NOMO-1 (cell line): ENCODE measurements around the gene DBF4B.

Experiments
- DNase-seq, 2 experiments: peaks; one replicate each; lab custom pipeline; 2025; ENCODE audit not compliant: unreplicated experiment in 2 of 2; lab: John Stamatoyannopoulos, UW

DBF4B gene

DNA sequence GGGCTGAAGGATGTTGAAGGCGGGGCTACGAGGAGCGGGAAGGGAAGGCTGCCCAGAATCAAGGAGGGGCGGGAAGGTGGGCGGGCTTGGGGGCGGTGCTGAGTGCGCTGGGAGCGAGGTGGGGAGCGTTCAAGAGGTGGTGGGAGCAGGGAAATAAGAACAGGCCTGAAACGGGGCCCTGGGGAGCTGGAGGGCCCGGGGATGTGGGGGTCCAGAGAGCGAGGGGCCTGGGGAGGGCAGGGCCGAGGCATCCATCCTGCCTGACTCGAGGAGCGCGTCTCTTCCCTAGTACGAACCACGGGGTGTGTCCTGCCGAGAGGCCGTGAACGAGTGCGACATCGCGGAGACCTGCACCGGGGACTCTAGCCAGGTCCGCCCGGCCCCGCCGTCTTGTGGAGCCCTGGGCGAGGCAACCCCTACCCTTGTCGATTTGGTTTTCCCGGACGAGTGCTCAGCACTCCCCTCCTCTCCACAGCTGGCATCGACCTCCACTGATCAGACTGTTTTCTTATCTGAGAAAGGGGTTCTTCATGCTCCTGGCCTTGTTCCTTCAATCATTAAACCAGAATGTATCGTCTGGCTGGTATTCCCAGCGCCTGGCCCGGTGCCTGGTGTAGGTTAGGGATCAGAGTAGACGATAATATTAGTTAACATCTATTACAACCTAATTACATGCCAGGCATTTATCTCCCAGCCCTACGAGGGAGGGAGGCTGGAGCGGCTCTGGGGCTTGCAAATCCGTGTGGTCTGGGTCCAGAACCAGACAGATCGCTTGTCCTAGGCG, 67.6 kb downstream of the DBF4B start:
- peak in 1 of 2 experiments; percentile 48 for DNase-seq

DNA sequence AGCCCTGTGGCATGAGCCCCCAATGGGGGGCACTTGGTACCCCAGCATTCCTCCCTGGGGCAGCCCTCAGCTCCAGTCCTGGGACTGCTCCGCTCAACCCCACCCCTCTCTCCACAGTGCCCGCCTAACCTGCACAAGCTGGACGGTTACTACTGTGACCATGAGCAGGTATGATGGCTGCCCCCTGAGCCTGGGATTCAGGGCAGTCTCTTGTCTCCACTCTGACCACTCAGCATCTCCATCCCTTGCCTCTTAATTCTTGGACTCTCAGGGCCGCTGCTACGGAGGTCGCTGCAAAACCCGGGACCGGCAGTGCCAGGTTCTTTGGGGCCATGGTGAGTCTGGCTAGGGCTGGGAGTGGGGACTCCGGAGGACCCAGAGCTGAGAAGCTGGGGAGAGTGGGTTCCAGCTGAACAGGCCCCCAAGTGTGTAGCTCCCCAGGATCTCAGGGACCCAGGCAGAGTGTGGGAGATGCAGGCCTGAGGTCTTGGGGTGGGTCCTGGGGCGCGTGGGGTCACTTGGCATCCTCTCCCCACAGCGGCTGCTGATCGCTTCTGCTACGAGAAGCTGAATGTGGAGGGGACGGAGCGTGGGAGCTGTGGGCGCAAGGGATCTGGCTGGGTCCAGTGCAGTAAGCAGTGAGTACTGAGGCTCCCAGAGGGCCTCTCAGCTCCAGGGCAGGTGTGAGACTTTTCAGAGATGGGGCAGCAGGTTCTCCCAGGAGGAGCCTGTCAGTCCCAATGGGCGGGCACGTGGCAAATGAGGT, 68.3 kb downstream of the DBF4B start:
- DNase-seq = no peak

DNA sequence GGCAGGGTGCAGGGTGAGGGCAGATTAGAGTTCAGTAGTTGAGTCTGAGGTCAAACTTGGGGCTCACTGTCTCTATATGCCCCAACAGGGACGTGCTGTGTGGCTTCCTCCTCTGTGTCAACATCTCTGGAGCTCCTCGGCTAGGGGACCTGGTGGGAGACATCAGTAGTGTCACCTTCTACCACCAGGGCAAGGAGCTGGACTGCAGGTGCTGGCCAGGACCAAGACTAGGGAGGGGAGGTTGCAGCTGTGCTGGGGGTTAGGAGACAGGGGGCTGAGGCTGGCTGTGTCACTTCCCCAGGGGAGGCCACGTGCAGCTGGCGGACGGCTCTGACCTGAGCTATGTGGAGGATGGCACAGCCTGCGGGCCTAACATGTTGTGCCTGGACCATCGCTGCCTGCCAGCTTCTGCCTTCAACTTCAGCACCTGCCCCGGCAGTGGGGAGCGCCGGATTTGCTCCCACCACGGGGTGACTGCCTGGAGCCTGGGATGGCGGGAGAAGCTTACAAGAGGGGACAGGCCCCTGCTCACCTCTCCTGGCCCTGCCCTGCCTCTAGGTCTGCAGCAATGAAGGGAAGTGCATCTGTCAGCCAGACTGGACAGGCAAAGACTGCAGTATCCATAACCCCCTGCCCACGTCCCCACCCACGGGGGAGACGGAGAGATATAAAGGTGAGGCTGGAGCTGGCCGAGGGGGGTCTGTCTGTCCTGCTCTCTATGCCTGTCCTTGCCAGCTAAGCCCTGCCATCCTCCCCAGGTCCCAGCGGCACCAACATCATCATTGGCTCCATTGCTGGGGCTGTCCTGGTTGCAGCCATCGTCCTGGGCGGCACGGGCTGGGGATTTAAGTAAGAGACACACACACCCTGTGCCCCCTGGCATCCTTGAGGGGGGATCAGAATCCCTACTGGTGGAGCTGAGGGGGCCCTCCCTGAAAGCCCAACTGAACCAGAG, 69.2 kb downstream of the DBF4B start:
- DNase-seq = no peak

DNA sequence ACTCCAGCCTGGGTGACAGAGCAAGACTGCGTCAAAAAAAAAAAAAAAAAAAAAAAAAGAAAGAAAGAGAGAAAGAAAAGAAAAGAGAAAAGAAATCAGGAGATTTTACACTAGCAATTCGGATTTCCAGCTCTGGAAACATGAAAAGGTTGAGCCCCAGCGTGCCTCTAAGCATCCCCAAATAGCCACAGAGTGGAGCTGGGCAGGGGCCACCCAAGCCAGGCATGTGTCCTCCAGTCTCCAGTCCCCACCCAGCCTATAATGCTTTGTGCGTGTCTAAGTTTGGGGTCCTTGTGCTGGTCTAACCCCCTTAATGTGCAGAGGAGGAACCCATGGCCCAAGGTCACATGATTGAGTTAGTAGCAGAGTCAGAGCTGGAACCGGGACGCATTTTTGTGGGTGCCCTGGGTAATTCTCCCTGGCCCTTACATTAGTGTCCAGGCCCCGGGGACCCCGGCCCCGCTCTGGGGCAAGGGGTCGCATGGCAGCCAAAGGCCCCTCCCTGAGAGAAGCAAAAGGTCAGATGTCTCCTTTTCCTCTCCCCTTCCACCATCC, 70.3 kb downstream of the DBF4B start:
- DNase-seq = no peak

DNA sequence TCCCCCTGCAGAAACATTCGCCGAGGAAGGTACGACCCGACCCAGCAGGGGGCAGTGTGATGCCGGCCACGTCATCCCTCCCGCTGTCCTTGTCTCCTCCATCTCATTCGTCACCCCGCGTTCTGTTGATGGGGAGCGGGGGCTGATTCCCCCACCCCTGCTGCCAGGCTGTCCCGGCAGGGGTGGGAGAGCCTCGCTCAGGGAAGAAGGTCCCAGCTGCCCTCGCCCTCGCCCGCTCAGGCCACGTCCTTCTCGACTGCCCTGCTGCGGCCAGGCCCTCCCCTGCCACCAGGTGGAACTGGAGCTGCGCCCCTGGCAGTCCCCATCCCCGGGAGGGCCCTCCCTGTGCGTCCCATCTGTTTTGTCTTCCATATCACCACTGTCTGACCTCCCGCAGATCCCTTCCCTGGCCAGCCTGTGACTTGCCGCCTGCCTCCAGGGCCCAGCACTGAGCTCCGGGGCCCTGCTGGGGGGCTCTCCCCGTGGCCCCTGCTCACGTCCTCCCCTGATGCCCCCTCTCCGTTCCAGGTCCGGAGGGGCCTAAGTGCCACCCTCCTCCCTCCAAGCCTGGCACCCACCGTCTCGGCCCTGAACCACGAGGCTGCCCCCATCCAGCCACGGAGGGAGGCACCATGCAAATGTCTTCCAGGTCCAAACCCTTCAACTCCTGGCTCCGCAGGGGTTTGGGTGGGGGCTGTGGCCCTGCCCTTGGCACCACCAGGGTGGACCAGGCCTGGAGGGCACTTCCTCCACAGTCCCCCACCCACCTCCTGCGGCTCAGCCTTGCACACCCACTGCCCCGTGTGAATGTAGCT, 71.0 kb downstream of the DBF4B start:
- DNase-seq = peak; percentile 64 to 66

DNA sequence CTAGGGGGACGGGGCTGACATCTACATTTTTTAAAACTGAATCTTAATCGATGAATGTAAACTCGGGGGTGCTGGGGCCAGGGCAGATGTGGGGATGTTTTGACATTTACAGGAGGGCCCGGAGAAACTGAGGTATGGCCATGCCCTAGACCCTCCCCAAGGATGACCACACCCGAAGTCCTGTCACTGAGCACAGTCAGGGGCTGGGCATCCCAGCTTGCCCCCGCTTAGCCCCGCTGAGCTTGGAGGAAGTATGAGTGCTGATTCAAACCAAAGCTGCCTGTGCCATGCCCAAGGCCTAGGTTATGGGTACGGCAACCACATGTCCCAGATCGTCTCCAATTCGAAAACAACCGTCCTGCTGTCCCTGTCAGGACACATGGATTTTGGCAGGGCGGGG, 71.7 kb downstream of the DBF4B start:
- DNase-seq = no peak

DNA sequence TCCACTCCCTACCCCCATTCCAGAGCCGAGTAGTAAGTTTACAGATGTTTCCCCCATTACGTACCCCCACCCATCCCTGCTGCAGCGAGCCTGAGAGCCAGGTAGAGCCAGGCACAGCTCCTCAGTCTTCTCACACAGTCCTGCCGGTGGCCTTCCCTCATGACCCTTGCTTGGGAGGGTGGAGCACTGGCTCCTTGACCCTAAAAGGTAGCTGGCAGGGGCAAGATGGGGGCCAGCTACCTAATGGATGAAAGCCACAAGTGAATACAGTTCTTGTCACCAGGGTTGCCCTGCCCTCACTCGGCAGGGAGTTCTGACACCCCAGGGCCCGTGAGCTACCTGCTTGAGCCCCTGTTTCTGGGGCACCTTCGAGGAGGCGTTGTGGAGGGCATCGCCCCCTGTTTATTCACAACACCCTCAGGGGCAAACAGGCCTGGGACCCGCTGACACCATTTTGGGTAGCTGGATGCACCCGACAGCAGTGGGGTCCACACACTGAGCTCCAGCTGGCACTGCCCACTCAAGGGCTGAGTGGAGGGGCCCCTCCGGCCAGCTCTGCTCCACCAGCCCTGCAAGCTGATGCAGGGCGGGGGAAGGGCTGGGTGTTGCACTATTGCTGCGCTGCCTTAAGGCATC, 72.5 kb downstream of the DBF4B start:
- DNase-seq = no peak

DNA sequence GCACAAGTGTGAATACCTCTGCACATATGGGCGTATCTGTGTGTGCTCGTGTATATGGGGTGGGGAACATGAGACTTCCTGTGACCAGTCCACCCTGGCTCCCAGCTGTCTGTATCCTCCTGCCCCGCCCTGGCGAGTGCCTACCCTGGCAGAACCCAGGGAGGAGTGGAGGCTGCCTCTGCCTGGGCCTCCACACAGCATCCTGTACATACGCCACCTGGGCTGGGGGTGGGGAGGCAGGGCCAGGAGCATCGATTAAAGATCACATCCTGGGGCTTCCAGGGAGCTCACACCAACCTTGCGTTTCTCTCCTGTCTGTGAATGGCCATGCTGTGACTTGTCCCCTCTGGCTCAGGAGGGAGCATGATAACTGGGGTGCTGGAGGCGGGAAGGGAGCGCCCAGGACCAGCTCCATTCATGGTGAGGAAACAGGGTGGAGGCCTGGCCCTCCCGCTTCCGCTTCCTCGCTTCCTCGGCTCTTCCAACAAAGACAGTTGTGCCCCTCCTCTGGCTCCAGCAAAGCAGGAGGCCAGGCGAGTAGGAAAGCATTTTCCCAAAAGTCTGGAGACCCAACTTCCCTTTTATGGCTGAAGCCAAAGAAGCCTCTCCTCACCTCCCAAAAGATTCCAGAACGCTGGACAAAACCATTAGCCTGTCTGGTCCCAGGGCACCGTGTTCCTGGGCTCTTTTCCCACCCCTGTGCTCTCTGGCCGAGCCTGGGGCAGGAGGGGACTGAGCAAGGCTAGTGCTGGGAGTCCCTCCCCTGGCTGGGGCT, 73.3 kb downstream of the DBF4B start:
- no peak for DNase-seq

DNA sequence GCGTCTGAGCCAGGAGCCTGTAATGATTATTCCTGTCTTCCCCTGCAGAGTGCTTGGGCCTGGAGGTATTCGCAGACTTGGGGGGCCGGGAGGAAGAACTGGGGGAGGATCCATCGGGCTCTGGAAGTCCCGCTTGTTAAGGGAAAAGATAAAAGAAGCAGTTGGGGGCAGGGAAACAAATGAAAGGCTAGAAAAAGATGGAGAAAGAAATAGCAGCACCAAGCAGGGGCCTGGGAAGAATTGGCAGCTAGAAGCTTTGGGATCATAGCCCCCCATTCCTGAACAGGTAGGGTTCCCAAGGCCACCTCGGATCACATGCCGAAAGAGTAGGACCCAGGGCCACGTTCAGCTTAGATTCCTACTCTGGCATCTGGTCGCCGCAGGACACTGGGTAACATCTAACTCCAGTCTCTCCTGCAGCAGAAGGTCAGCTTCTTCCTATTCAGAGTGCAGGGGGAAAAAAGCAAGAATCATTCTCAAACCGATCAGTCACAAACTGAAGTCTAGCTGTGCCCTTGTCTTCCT, 73.9 kb downstream of the DBF4B start:
- DNase-seq = no peak

DNA sequence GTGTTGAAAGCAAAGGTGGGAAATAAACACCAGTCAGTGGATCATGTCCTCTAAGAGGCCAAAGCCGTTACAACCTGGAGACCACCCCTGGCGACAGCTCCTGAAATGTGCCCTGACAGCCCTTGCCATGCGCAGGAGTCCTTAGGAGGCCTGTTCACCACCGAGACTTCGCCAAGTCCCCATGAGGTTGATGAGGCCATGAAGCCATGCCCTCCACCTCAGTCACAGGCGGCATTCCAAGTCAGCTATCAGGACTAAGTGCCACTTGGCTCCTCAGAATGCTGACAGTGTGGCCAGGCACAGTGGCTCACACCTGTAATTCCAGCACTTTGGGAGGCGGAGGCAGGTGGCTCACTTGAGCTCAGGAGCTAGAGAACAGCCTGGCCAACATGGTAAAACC, 77.5 kb downstream of the DBF4B start:
- DNase-seq = no peak

DNA sequence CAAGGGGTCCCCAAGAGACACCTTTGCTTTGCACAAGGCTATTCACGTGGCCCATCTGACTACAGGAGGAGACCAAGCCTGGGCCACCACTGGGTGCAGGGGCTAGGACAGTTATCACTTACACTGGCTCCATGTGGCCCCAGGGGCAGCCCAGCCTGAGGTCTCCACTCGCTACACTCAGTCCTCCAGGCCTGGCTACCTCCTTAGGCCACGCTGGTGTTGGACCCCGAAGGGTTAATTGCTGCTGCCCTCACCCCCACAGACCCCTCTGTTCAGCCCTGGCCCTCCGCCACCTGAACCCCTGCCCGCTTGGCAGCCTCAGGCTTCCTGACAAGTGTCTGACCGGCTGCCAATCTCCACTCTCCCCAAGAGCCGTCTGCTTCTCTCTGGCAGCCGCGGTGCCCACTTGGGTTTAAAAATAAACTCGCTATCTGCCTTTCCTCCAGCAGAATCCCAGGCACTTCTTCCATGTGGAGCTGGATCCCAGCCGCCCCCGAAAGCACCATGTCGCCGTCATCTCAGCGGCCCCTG, 78.2 kb downstream of the DBF4B start:
- no peak for DNase-seq

DNA sequence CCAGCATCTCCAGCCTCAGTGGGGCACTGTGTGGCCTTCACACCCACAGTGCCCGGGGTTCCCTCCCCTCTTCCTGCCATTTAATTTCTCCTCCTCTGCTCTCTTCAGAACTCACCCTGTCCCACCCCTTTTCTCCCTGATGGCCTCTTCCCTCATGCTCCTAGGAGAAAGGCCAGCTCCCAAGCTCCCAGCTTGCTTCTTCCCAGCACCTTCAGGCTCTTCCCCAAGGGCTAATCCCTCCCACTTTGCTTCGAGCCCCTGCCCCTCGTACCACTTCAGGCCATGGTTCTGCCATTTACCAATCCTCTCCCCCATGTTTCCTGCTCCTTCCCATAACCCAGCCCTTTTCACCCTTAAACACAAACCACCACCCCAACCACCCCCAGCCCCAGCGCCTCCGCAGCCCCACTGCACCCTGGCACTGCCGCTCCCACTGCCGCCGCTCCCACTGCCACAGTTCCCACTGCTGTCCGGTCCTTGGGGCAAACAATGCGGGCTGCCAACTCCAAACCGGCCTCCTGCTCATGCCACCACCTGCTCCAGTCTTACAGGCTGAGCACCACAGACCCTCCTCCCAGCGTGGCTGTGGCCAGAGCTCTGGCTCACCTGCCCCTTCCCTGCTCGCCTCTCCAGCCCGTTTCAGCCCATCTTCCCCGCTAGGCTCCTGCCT, 78.9 kb downstream of the DBF4B start:
- DNase-seq = no peak

DNA sequence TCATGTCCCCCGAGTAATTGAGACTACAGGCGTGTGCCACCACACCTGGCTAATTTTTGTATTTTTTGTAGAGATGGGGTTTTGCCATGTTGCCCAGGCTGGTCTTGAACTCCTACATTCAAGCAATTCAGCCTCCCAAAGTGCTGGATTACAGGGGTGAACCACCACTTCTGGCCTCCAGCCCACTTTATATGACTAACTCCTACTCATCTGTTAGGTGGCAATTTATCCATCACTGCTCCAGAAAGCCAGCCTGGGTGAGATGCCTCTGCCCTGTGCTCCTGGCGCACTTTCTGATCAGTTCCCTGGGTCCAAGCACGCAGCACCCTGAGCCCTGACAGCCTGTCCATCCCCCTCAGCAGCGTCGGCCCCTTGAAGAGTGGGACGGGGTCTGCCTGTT, 79.7 kb downstream of the DBF4B start:
- no peak for DNase-seq

DNA sequence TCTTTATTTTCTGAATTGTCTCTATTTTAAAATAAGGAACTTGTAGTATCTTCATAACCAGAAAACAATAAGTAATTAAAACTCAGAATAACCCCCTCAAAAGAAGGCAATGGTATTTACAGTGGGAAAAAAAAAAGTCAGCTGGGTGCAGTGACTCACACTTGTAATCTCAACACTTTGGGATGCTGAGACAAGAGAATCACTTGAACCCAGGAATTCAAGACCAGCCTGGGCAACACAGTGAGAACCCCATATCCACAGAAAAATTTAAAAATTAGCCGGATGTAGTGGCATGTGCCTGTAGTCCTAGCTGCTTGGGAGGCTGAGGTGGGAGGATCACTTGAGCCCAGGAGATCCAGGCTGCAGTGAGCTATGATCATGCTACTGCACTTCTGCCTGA, 83.8 kb downstream of the DBF4B start:
- DNase-seq = no peak

DNA sequence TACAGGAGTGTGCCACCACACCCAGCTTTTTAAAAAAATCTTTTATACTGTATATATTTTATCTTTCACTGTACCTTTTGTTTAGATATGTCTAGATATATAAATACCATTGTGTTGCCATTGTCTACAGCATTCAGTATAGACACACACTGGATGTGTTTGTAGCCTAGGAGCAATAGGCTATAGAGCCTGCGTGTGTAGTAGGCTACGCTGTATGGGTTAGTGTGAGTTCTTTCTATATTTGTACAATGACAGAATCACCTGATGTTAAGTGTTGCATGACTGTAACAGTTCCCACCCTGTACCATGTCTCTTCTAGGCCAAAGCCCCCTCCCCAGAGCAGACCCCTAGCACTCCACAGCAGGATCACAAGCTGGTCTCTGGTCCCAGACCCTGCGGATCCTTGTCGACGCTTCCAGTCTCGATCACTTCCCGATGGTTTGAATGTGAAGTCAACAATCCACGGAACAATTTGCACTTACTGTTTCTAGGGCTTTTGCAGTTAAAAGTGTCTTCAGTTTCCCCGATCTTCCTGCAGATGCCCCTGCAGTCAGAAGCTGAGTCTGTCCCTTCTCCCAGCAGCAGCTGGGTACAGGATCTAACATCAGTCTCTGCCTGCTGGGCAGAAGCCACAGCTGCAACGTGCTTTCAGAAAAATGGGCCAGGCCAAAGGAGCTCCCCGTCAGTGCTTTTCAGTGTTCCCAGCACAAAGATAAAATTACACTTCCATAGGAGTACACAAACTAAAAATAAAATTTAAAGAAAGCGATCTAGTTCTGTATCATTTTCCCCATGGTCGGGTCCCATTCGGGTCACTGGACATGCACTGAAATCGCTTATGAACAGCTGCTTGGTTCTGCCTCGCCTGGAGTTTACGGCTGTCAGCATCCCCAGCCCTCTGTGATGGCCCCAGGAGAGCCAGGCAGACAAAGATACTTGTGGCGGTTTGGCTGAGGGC, 85.7 kb downstream of the DBF4B start:
- DNase-seq = no peak

DNA sequence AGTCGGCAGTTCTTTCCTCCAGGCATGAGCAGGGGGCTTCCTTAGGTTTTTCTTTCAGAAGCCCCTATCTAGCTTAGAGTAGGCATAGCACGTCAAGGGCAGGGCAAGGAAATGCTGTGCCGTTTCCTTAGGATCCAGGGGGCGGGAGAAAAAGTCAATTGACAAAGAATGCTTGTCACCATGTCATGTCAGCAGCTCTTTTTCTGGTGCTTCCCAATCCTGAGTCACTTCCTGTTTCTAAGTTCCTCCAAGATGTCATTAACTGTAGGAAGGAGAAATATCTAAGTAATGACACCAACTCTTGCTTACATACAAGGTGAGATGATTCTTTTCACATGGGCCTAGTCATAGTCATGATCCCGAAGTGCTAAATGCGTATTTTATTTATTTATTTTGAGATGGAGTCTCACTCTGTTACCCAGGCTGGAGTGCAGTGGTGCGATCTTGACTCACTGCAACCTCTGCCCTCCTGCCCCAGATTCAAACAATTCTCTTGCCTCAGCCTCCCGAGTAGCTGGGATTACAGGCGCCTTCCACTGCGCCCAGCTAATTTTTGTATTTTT, 86.5 kb downstream of the DBF4B start:
- peak; percentile 20 to 66 for DNase-seq
